Gastroesophageal sphincter (tissue), 4 donors: ENCODE measurements around the gene TMEM248. TPM values are rescaled to one million over a fixed set of nuclear protein-coding genes. Genes with fewer than 3 reads are reported as not detected.
"Not testable (repeated sequence)": the region's sequence is repeated elsewhere in the genome, so short reads cannot be mapped to it uniquely, and the experiment has no call there.

Experiments
- ATAC-seq: fragments of 150-250 bp; one replicate; pipeline ENCODE4 v1.9.1; 2016; ENCODE audit warnings: mild to moderate bottlenecking, moderate library complexity
- H3K27ac ChIP-seq, 4 donors: fragments of 200-600 bp; sonication (generic) in 3 of 4; 1 replicate in 3 of 4; 2 replicates in 1 of 4; pipeline ENCODE4 v1.5.1; 2016 to 2019
- H3K27me3 ChIP-seq: fragments of 200-600 bp; sonication (generic); one replicate; pipeline ENCODE4 v1.5.1; 2019
- H3K36me3 ChIP-seq, 2 donors: fragments of 200-600 bp; sonication (generic); one replicate each; pipeline ENCODE4 v1.5.1; 2019; ENCODE audit warnings: control low read depth in 1 of 2
- H3K4me1 ChIP-seq, 3 donors: fragments of 200-600 bp; sonication (generic); 1 replicate in 2 of 3; 2 replicates in 1 of 3; pipeline ENCODE4 v1.5.1; 2016 to 2019; ENCODE audit warnings: control low read depth in 2 of 3
- H3K4me3 ChIP-seq, 2 donors: fragments of 200-600 bp; sonication (generic); one replicate each; pipeline ENCODE4 v1.5.1; 2019; ENCODE audit warnings: mild to moderate bottlenecking in 1 of 2, moderate library complexity in 1 of 2
- H3K9me3 ChIP-seq, 3 donors: fragments of 200-600 bp; sonication (generic); one replicate each; pipeline ENCODE4 v1.5.1; 2017 to 2019; ENCODE audit warnings: control low read depth in 2 of 3
- CTCF ChIP-seq, 4 experiments: fragments of 200-600 bp in 2 of 4; fragments of 450-650 bp in 2 of 4; sonication (generic) in 1 of 4; IDR thresholded peaks; one replicate each; pipeline ENCODE4 v1.5.1; 2017 to 2019; ENCODE audit warnings: antibody characterized with exemption in 4 of 4, mild to moderate bottlenecking in 2 of 4, moderate library complexity in 2 of 4
- EP300 ChIP-seq: sonication (generic); formaldehyde crosslinking; IDR thresholded peaks from one replicate; pipeline ENCODE4 v1.6.1; 2017; ENCODE audit warnings: antibody characterized with exemption, mild to moderate bottlenecking
- POLR2A ChIP-seq, 2 donors: fragments of 450-650 bp; IDR thresholded peaks; one replicate each; pipeline ENCODE4 v1.6.1; 2017; ENCODE audit warnings: antibody characterized with exemption in 2 of 2, mild to moderate bottlenecking in 2 of 2, moderate library complexity in 1 of 2
- POLR2AphosphoS5 ChIP-seq: sonication (generic); formaldehyde crosslinking; IDR thresholded peaks from one replicate; pipeline ENCODE4 v1.6.1; 2017; ENCODE audit warnings: antibody characterized with exemption
- WGBS, 2 donors: methylation state at CpG; one replicate each; pipeline ENCODE4 v1.1.5; 2018; ENCODE audit warnings: low coverage in 1 of 2; 5-methylcytosine and 5-hydroxymethylcytosine counted together
- total RNA-seq, 4 donors: library from RNA; depleted of rRNA; stranded (reverse); fragments of >200 nt; gene quantifications; one replicate each; pipeline ENCODE4 v1.1.0, GENCODE V29; 2016

Gene TMEM248
- total RNA-seq, 4 donors from 2014 or later: 106 to 118 (median 111) TPM

DNA sequence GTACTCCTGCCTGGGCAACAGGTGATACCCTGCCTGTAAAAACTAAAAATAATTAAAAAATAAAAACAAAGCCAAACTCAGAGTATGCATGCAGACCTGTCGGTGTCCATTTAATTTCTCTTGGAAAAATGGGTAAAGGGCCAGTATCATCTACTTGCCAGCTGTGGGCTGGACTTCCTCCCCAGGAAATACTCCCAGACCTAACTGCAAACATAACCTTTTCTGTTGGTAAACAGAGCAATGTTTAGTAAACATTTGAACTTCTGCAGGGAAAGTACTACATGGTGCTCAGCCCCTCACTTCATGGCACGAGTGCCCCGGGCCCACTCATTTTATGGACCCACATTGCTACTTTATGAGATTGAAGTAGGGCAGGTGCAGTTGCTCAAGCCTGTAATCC, 10.2 kb upstream of the TMEM248 start:
- Histone ChIP-seq H3K36me3 (peaks cover 0 to under 1% of the 10 kb centered on the region in 2 donors), H3K4me3 (no peak overlapping the region), H3K27ac (no peak overlapping the region), H3K27me3 (no peaks in the 10 kb centered on the region), H3K9me3 (no peaks in the 10 kb centered on the region), H3K4me1 (no peaks in the 10 kb centered on the region)
- TF ChIP-seq EP300: no peak
- no peak for TF ChIP-seq POLR2AphosphoS5
- TF ChIP-seq POLR2A (IDR thresholded peaks at IDR 0.05): no peak
- no peak for TF ChIP-seq CTCF (IDR thresholded peaks at IDR 0.05)
- 67 to 75% methylated on average over 1 of the region's 3 CpGs for WGBS, 2 donors
- no peak for ATAC-seq

- not testable (repeated sequence) for H3K4me1 ChIP-seq, H3K27ac ChIP-seq, H3K4me3 ChIP-seq, H3K36me3 ChIP-seq, H3K27me3 ChIP-seq, ATAC-seq, H3K9me3 ChIP-seq
- 85 to 88% methylated on average over 2 of the region's 2 CpGs for WGBS, 2 donors
Observed at GRCh38 chr7:66911191-66911590, 9.8 kb upstream of the TMEM248 start.

- Histone ChIP-seq H3K27ac (no peak overlapping the region), H3K36me3 (no peaks in the 10 kb centered on the region), H3K9me3 (no peaks in the 10 kb centered on the region), H3K27me3 (no peaks in the 10 kb centered on the region), H3K4me1 (no peaks in the 10 kb centered on the region), H3K4me3 (no peak overlapping the region)
- no peak for TF ChIP-seq CTCF (IDR thresholded peaks at IDR 0.05)
- WGBS, 2 donors: 86% methylated on average over 1 of the region's 2 CpGs; no CpG with 5 or more reads in 1 of the 2 donors
- no peak for ATAC-seq
Observed at GRCh38 chr7:66912195-66912594, 8.8 kb upstream of the TMEM248 start.

GRCh38 chr7:66913118-66914037, 7.6 kb upstream of the TMEM248 start:
- Histone ChIP-seq H3K4me3 (no peak overlapping the region), H3K9me3 (no peaks in the 10 kb centered on the region), H3K36me3 (no peaks in the 10 kb centered on the region), H3K27me3 (no peaks in the 10 kb centered on the region), H3K4me1 (no peaks in the 10 kb centered on the region), H3K27ac (no peak overlapping the region)
- WGBS, 2 donors: 70 to 84% methylated on average over 7 to 12 of the region's 12 CpGs
- no peak for TF ChIP-seq POLR2A (IDR thresholded peaks at IDR 0.05)
- no peak for TF ChIP-seq EP300
- TF ChIP-seq POLR2AphosphoS5: no peak
- TF ChIP-seq CTCF (IDR thresholded peaks at IDR 0.05): no peak
- no peak for ATAC-seq

GRCh38 chr7:66917904-66918303, 3.1 kb upstream of the TMEM248 start:
- not testable (repeated sequence) for H3K27me3 ChIP-seq, H3K4me3 ChIP-seq, ATAC-seq

DNA sequence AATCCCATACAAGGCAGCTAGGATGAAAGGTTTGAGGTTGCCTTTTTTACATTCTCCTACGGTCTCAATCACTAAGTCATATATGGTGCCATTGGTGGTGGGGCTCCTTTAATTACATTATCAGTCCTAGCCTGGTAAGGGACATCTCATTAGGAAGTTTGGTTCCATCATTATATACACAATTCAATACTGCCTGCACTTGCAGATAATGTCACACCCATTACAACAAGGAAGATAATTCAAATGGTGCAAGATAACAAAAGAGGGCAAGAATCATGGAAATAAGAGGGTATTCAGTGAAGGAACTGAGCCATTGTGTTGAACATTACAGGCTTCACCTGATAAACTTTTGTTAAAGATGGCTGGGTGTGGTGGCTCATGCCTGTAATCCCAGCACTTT, 1.7 kb upstream of the TMEM248 start:
- Histone ChIP-seq H3K4me1 (peaks cover 0 to 31% (median 14%) of the 10 kb centered on the region in 3 donors), H3K36me3 (peaks cover 0 to 6% of the 10 kb centered on the region in 2 donors), H3K27ac (no peak overlapping the region), H3K4me3 (no peak overlapping the region), H3K27me3 (no peaks in the 10 kb centered on the region), H3K9me3 (no peaks in the 10 kb centered on the region)
- ATAC-seq: no peak
- TF ChIP-seq POLR2A (IDR thresholded peaks at IDR 0.05) (no peak), CTCF (IDR thresholded peaks at IDR 0.05) (no peak), EP300 (no peak), POLR2AphosphoS5 (no peak)
- WGBS, 2 donors: 70 to 92% methylated on average over 1 of the region's 1 CpG

More at GRCh38 chr7:66917904-66918303, 3.1 kb upstream of the TMEM248 start:
- H3K4me1 ChIP-seq: peaks cover 0 to 17% (median 3%) of the 10 kb centered on the region in 3 donors
- WGBS, 2 donors: 69 to 72% methylated on average over 3 to 4 of the region's 7 CpGs
- not testable (repeated sequence) for H3K9me3 ChIP-seq, H3K36me3 ChIP-seq, H3K27ac ChIP-seq
